Smooth muscle cell (in vitro differentiated cells): ENCODE measurements around the gene FOXF1. TPM values are rescaled to one million over a fixed set of nuclear protein-coding genes. Genes with fewer than 3 reads are reported as not detected.

Source experiments
- DNase-seq: peaks from one replicate; lab custom pipeline; 2025; ENCODE audit not compliant: unreplicated experiment; lab: John Stamatoyannopoulos, UW
- H2AFZ ChIP-seq: fragments of 200-600 bp; sonication (generic); 2 replicates; pipeline ENCODE4 v1.6.0; 2016; ENCODE audit warnings: antibody characterized with exemption, low read depth, mild to moderate bottlenecking
- H3F3A ChIP-seq: fragments of 200-600 bp; sonication (generic); 2 replicates; pipeline ENCODE4 v1.6.0; 2017; ENCODE audit warnings: antibody characterized with exemption, low read depth
- H3K27ac ChIP-seq: fragments of 200-600 bp; sonication (generic); 2 replicates; pipeline ENCODE4 v1.5.1; 2016; ENCODE audit warnings: low read depth, mild to moderate bottlenecking
- H3K27me3 ChIP-seq: fragments of 200-600 bp; sonication (generic); 2 replicates; pipeline ENCODE4 v1.6.1; 2016; ENCODE audit warnings: low read depth, mild to moderate bottlenecking
- H3K36me3 ChIP-seq: fragments of 200-600 bp; sonication (generic); 2 replicates; pipeline ENCODE4 v1.5.1; 2016; ENCODE audit warnings: low read depth
- H3K4me1 ChIP-seq: fragments of 200-600 bp; sonication (generic); 2 replicates; pipeline ENCODE4 v1.5.1; 2016; ENCODE audit warnings: low read depth
- H3K4me2 ChIP-seq: fragments of 200-600 bp; sonication (generic); 2 replicates; pipeline ENCODE4 v1.6.0; 2016; ENCODE audit warnings: mild to moderate bottlenecking
- H3K4me3 ChIP-seq: fragments of 200-600 bp; sonication (generic); 2 replicates; pipeline ENCODE4 v1.5.1; 2016; ENCODE audit warnings: mild to moderate bottlenecking
- H3K79me2 ChIP-seq: fragments of 200-600 bp; sonication (generic); 2 replicates; pipeline ENCODE4 v1.6.0; 2016; ENCODE audit warnings: low read depth, mild to moderate bottlenecking
- H3K9ac ChIP-seq: fragments of 200-600 bp; sonication (generic); 2 replicates; pipeline ENCODE4 v1.6.0; 2016; ENCODE audit warnings: low read depth
- H3K9me3 ChIP-seq: fragments of 200-600 bp; sonication (generic); replicated peaks from 2 replicates; pipeline ENCODE4 v1.5.1; 2016; ENCODE audit warnings: low read depth
- H4K20me1 ChIP-seq: fragments of 200-600 bp; sonication (generic); 2 replicates; pipeline ENCODE4 v1.6.0; 2016; ENCODE audit warnings: low read depth
- WGBS: methylation state at CpG from one replicate; pipeline ENCODE4 v1.1.7; 2016; ENCODE audit warnings: low lambda C conversion rate; 5-methylcytosine and 5-hydroxymethylcytosine counted together
- polyA plus RNA-seq: library from polyadenylated mRNA; unstranded; fragments of >200 nt; fragmentation: Nextera tagmentation; extraction: Ambion mirVana; gene quantifications from 2 replicates; pipeline ENCODE4 v1.2.1, GENCODE V29; 2016
- total RNA-seq: library from RNA; depleted of rRNA; stranded (reverse); fragments of >200 nt; gene quantifications from 2 replicates; pipeline ENCODE4 v1.2.3, GENCODE V29; 2014
- TF ChIP-seq, protein P1 (sequence below): fragments of 200-600 bp; sonication (generic); IDR thresholded peaks from 2 replicates; pipeline ENCODE4 v1.5.1; 2017; ENCODE audit warnings: borderline replicate concordance, mild to moderate bottlenecking, antibody characterized with exemption; ENCODE audit not compliant: insufficient read depth, poor library complexity, severe bottlenecking

Gene FOXF1
- total and polyA plus RNA-seq, 2 experiments from 2014 or later = 24.7 to 31.5 TPM

DNA sequence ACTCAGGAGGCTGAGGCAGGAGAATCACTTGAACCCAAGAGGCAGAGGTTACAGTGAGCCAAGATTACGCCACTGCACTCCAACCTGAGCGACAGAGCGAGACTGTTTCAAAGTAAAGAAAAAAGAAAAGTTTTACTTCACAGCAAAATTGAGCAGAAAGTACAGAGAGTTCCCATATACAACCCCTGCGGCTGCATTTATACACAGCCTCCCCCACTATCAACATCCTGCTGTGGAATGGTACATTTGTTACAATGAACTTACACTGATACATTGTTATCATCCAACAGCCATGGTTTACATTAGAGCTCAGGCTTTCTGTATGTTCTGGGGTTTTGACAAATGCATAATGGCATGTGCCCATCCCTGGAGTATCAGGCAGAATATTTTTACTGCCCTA is 47.3 kb downstream of the FOXF1 start:
- H3K9ac ChIP-seq = no peak overlapping the region
- no peaks in the 10 kb centered on the region for H3K36me3 ChIP-seq
- H2AFZ ChIP-seq = no peak overlapping the region
- TF ChIP-seq, protein P1, sequence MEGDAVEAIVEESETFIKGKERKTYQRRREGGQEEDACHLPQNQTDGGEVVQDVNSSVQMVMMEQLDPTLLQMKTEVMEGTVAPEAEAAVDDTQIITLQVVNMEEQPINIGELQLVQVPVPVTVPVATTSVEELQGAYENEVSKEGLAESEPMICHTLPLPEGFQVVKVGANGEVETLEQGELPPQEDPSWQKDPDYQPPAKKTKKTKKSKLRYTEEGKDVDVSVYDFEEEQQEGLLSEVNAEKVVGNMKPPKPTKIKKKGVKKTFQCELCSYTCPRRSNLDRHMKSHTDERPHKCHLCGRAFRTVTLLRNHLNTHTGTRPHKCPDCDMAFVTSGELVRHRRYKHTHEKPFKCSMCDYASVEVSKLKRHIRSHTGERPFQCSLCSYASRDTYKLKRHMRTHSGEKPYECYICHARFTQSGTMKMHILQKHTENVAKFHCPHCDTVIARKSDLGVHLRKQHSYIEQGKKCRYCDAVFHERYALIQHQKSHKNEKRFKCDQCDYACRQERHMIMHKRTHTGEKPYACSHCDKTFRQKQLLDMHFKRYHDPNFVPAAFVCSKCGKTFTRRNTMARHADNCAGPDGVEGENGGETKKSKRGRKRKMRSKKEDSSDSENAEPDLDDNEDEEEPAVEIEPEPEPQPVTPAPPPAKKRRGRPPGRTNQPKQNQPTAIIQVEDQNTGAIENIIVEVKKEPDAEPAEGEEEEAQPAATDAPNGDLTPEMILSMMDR = no peak
- H3K27ac ChIP-seq = no peak overlapping the region
- no peaks in the 10 kb centered on the region for H3F3A ChIP-seq
- H3K79me2 ChIP-seq = peaks cover 10% of the 10 kb centered on the region
- no peaks in the 10 kb centered on the region for H4K20me1 ChIP-seq
- no peak overlapping the region for H3K4me3 ChIP-seq
- H3K9me3 ChIP-seq = no peaks in the 10 kb centered on the region
- DNase-seq = no peak
- no peaks in the 10 kb centered on the region for H3K27me3 ChIP-seq
- 90% methylated on average over 4 of the region's 4 CpGs for WGBS
- peaks cover 11% of the 10 kb centered on the region for H3K4me1 ChIP-seq
- no peak overlapping the region for H3K4me2 ChIP-seq

GRCh38 chr16:86558355-86559193 is 48.2 kb downstream of the FOXF1 start:
- H3K9ac ChIP-seq = no peak overlapping the region
- no peak for DNase-seq
- H3F3A ChIP-seq = no peaks in the 10 kb centered on the region
- WGBS = 85% methylated on average over 28 of the region's 28 CpGs
- peaks cover 10% of the 10 kb centered on the region for H3K79me2 ChIP-seq
- H3K27me3 ChIP-seq = no peaks in the 10 kb centered on the region
- H3K4me1 ChIP-seq = peaks cover 11% of the 10 kb centered on the region
- no peaks in the 10 kb centered on the region for H3K36me3 ChIP-seq
- H3K4me2 ChIP-seq = no peak overlapping the region
- no peak overlapping the region for H3K4me3 ChIP-seq
- H3K27ac ChIP-seq = no peak overlapping the region
- H4K20me1 ChIP-seq = no peaks in the 10 kb centered on the region
- TF ChIP-seq, protein P1 = no peak
- no peak overlapping the region for H2AFZ ChIP-seq
- H3K9me3 ChIP-seq = no peaks in the 10 kb centered on the region

GRCh38 chr16:86559802-86560305 is 49.5 kb downstream of the FOXF1 start:
- TF ChIP-seq, protein P1 = no peak
- Histone ChIP-seq H3K27ac (no peak overlapping the region), H2AFZ (no peak overlapping the region), H3K4me2 (no peak overlapping the region), H3K36me3 (no peaks in the 10 kb centered on the region), H3K4me1 (peaks cover 14% of the 10 kb centered on the region), H3K9me3 (no peaks in the 10 kb centered on the region), H3K4me3 (no peak overlapping the region), H4K20me1 (no peaks in the 10 kb centered on the region), H3F3A (no peaks in the 10 kb centered on the region), H3K9ac (no peak overlapping the region), H3K27me3 (peaks cover 9% of the 10 kb centered on the region), H3K79me2 (no peaks in the 10 kb centered on the region)
- 93% methylated on average over 9 of the region's 9 CpGs for WGBS
- no peak for DNase-seq

DNA sequence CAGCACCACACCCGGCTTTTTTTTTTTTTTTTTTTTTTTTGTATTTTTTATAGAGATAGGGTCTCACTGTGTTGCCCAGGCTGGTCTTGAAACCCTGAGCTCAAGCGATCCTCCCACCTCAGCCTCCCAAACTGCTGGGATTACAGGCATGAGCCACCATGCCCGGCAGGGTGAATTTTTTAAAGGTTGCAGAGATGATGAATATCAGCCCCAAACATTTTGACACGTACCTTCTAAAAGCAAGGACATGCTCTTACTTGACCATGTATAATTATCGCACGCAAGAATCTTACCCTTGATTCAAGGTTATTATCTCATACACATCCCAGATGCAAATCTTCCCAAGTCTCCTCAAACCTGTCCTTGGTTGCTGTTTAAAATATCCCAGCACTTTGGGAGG is 52.0 kb downstream of the FOXF1 start:
- Histone ChIP-seq H3F3A (no peaks in the 10 kb centered on the region), H2AFZ (no peak overlapping the region), H3K9me3 (no peaks in the 10 kb centered on the region), H4K20me1 (no peaks in the 10 kb centered on the region), H3K79me2 (no peaks in the 10 kb centered on the region), H3K27ac (no peak overlapping the region), H3K9ac (no peak overlapping the region), H3K4me1 (peaks cover 24% of the 10 kb centered on the region), H3K36me3 (no peaks in the 10 kb centered on the region), H3K4me3 (no peak overlapping the region), H3K27me3 (peaks cover 23% of the 10 kb centered on the region), H3K4me2 (no peak overlapping the region)
- DNase-seq = no peak
- WGBS = 76% methylated on average over 6 of the region's 6 CpGs
- TF ChIP-seq, protein P1 = no peak
